Parathyroid adenoma (tissue), 2 donors: ENCODE data around the gene COX14.
"Not testable (repeated sequence)": the region's sequence is repeated elsewhere in the genome, so short reads cannot be mapped to it uniquely, and the experiment has no call there.

ENCODE experiments used
- H2AFZ ChIP-seq: fragments of 300-600 bp; sonication (generic); one replicate; pipeline ENCODE4 v1.7.0; 2017; ENCODE audit warnings: antibody characterized with exemption, mild to moderate bottlenecking
- H3K27ac ChIP-seq: fragments of 300-600 bp; sonication (generic); one replicate; pipeline ENCODE4 v1.7.0; 2017
- H3K27me3 ChIP-seq: fragments of 300-600 bp; sonication (generic); one replicate; pipeline ENCODE4 v1.7.0; 2017; ENCODE audit warnings: low read length; ENCODE audit not compliant: control insufficient read depth, insufficient read depth
- H3K36me3 ChIP-seq: fragments of 300-600 bp; sonication (generic); one replicate; pipeline ENCODE4 v1.7.0; 2017; ENCODE audit warnings: low read length; ENCODE audit not compliant: control insufficient read depth, insufficient read depth
- H3K4me1 ChIP-seq: fragments of 300-600 bp; sonication (generic); one replicate; pipeline ENCODE4 v1.7.0; 2017; ENCODE audit warnings: control low read depth
- H3K4me2 ChIP-seq: fragments of 300-600 bp; sonication (generic); one replicate; pipeline ENCODE4 v1.7.0; 2017; ENCODE audit warnings: low read length
- H3K4me3 ChIP-seq: fragments of 300-600 bp; sonication (generic); one replicate; pipeline ENCODE4 v1.7.0; 2017; ENCODE audit warnings: low read depth, low read length
- H3K79me2 ChIP-seq: fragments of 300-600 bp; sonication (generic); one replicate; pipeline ENCODE4 v1.7.0; 2017; ENCODE audit warnings: control low read depth
- H3K9ac ChIP-seq: fragments of 300-600 bp; sonication (generic); one replicate; pipeline ENCODE4 v1.7.0; 2017; ENCODE audit warnings: mild to moderate bottlenecking
- H3K9me3 ChIP-seq: fragments of 300-600 bp; sonication (generic); one replicate; pipeline ENCODE4 v1.7.0; 2017; ENCODE audit warnings: low read length; ENCODE audit not compliant: control insufficient read depth
- TF ChIP-seq, protein P1 (sequence below): fragments of 300-600 bp; sonication (generic); IDR thresholded peaks from one replicate; pipeline ENCODE4 v1.7.0; 2017; ENCODE audit warnings: antibody characterized with exemption, mild to moderate bottlenecking
- donor health status: primary hyperparathyroidism.

Gene COX14

DNA sequence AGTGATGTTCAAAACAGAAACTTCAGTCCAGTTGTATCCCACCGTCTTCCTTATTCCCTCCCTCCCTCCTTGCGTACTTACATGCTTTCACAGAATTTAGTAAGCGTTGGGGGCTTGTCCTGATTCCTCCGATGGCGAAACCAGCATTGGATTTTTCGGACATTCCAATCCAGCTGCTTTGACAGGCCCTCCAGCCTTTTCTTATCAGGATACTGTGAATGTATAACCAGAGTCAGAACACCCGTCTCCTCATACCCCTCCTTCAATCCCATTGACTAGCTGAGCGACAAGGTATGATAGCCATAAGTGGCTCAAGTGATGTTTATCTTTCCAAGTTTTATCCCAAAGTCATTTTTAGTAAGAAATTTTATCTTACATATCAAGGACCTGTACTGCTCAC is 31.0 kb downstream of the COX14 start:
- Histone ChIP-seq H3K9me3 (no peaks in the 10 kb centered on the region), H3K27ac (no peak overlapping the region), H2AFZ (no peak overlapping the region), H3K79me2 (peaks cover 58% of the 10 kb centered on the region), H3K4me3 (no peak overlapping the region), H3K4me2 (no peak overlapping the region), H3K27me3 (no peaks in the 10 kb centered on the region), H3K4me1 (no peaks in the 10 kb centered on the region), H3K9ac (no peak overlapping the region), H3K36me3 (no peaks in the 10 kb centered on the region)
- TF ChIP-seq, protein P1, sequence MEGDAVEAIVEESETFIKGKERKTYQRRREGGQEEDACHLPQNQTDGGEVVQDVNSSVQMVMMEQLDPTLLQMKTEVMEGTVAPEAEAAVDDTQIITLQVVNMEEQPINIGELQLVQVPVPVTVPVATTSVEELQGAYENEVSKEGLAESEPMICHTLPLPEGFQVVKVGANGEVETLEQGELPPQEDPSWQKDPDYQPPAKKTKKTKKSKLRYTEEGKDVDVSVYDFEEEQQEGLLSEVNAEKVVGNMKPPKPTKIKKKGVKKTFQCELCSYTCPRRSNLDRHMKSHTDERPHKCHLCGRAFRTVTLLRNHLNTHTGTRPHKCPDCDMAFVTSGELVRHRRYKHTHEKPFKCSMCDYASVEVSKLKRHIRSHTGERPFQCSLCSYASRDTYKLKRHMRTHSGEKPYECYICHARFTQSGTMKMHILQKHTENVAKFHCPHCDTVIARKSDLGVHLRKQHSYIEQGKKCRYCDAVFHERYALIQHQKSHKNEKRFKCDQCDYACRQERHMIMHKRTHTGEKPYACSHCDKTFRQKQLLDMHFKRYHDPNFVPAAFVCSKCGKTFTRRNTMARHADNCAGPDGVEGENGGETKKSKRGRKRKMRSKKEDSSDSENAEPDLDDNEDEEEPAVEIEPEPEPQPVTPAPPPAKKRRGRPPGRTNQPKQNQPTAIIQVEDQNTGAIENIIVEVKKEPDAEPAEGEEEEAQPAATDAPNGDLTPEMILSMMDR: no peak

DNA sequence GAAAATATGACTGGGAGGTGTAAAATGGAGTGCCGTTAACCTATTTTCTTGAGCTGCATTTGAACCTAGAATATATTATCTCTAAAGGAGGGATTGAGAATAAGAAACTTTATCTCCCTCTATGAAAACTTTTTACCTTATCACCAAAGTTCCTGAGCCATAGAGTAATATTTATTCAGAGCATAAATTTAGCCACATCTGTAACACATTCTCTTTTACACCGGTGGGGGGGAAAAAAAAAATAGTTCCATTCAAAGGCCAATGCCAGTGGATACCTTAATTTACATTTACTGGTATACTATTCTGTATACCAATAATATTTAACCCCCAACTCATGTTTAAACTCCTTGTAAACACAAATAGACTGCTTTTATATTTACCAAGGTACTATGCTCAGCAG is 33.4 kb downstream of the COX14 start:
- no peaks in the 10 kb centered on the region for H3K27me3 ChIP-seq
- H3K4me1 ChIP-seq: no peaks in the 10 kb centered on the region
- no peak overlapping the region for H3K27ac ChIP-seq
- no peak overlapping the region for H3K9ac ChIP-seq
- no peak overlapping the region for H3K4me3 ChIP-seq
- TF ChIP-seq, protein P1: no peak
- peaks cover 55% of the 10 kb centered on the region for H3K79me2 ChIP-seq
- H3K4me2 ChIP-seq: no peak overlapping the region
- H3K9me3 ChIP-seq: no peaks in the 10 kb centered on the region
- H3K36me3 ChIP-seq: no peaks in the 10 kb centered on the region
- no peak overlapping the region for H2AFZ ChIP-seq

DNA sequence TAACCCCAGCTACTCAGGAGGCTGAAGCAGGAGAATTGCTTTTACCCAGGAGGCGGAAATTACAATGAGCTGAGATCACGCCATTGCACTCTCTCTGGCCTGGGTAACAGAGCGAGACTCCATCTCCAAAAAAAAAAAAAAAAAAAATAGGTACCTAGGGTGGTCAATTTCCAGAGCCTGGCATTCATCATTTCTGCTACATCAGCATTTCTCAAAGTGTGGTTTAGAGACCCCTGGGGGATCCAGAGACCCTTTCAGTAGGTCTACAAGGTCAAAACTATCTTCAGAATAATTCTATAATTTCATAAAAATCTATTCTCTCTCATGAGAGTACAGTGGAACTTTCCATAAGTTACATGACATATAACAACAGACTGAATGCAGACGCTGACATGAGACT is 35.2 kb downstream of the COX14 start:
- H3K4me2 ChIP-seq: no peak overlapping the region
- H3K4me1 ChIP-seq: no peaks in the 10 kb centered on the region
- TF ChIP-seq, protein P1: no peak
- no peaks in the 10 kb centered on the region for H3K36me3 ChIP-seq
- H3K79me2 ChIP-seq: peaks cover 46% of the 10 kb centered on the region
- no peak overlapping the region for H3K9ac ChIP-seq
- no peak overlapping the region for H3K4me3 ChIP-seq
- no peak overlapping the region for H2AFZ ChIP-seq
- no peaks in the 10 kb centered on the region for H3K9me3 ChIP-seq
- H3K27me3 ChIP-seq: no peaks in the 10 kb centered on the region
- no peak overlapping the region for H3K27ac ChIP-seq

DNA sequence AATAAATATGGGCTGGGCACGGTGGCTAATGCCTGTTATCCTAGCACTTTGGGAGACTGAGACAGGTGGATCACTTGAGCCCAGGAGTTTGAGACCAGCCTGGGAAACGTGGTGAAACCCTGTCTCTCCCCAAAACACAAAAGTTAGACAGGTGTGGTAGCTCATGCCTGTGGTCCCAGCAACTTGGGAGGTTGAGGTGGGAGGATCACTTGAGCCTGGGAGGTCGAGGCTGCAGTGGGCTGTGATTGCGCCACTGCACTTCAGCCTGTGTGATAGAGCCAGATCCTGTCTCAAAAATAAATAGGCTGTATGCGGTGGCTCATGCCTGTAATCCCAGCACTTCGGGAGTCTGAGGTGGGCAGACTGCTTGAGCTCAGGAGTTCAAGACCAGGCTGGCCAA is 36.0 kb downstream of the COX14 start:
- H3K27ac ChIP-seq, H2AFZ ChIP-seq, H3K9me3 ChIP-seq, H3K4me2 ChIP-seq, H3K27me3 ChIP-seq, H3K4me3 ChIP-seq, H3K4me1 ChIP-seq, H3K9ac ChIP-seq, H3K36me3 ChIP-seq: not testable (repeated sequence)
- H3K79me2 ChIP-seq: peaks cover 42% of the 10 kb centered on the region

DNA sequence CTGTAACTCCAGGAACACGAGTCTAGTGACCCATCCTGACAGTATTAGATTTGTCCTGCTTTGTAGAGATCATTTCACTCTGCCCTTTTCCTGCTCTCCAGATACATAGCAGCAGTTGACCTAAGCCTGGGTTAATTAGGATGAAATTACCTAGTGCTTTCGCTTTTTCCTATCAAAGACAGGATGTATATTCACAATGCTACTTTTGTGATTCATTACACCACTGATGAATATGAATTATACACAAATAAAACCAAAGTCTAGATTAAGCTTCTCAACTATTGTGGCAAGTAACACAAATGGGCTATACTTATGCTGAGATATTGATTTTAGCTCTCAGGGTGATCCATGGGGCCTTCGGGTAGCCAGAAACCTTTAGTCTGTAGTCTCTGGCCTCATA is 37.3 kb downstream of the COX14 start:
- Histone ChIP-seq H3K27ac (no peak overlapping the region), H3K4me3 (no peak overlapping the region), H2AFZ (no peak overlapping the region), H3K9me3 (no peaks in the 10 kb centered on the region), H3K79me2 (peaks cover 39% of the 10 kb centered on the region), H3K4me2 (no peak overlapping the region), H3K9ac (no peak overlapping the region), H3K36me3 (no peaks in the 10 kb centered on the region), H3K27me3 (no peaks in the 10 kb centered on the region), H3K4me1 (no peaks in the 10 kb centered on the region)
- TF ChIP-seq, protein P1: no peak
